Activated naive CD8-positive, alpha-beta T cell treated with anti-CD3 and anti-CD28 coated beads, Interleukin-2, amount 10 ng/mL, durations not matched to agents 7 days and 5 days (primary cell): ENCODE results near the gene CLDN1. TPM values are rescaled to one million over a fixed set of nuclear protein-coding genes. Genes with fewer than 3 reads are reported as not detected.

ENCODE experiments used
- ATAC-seq: fragments of 150-1000 bp; cut with Tn5 transposase; one replicate; pipeline ENCODE4 v1.10.0; 2021; ENCODE audit warnings: low read depth, moderate library complexity
- POLR2A ChIA-PET: fragments of 350-600 bp; sonication (Branson Sonifier 250); formaldehyde crosslinking; loops from one replicate; lab custom pipeline; 2021; ENCODE audit warnings: antibody characterized with exemption; lab: Charles Lee
- DNase-seq: peaks from one replicate; pipeline ENCODE4 v3.0.0; 2021
- H3K27ac Mint-ChIP-seq: one replicate; pipeline ENCODE4 v1.8.0; 2022; ENCODE audit warnings: mild to moderate bottlenecking, mixed read lengths
- H3K27me3 Mint-ChIP-seq: one replicate; pipeline ENCODE4 v1.8.0; 2022; ENCODE audit warnings: mild to moderate bottlenecking, moderate library complexity, mixed read lengths
- H3K36me3 Mint-ChIP-seq: one replicate; pipeline ENCODE4 v1.8.0; 2021; ENCODE audit warnings: mild to moderate bottlenecking, mixed read lengths
- H3K4me1 Mint-ChIP-seq: one replicate; pipeline ENCODE4 v1.8.0; 2021; ENCODE audit warnings: mixed read lengths
- H3K4me3 Mint-ChIP-seq: one replicate; pipeline ENCODE4 v1.8.0; 2022; ENCODE audit warnings: mild to moderate bottlenecking, moderate library complexity, mixed read lengths
- H3K9me3 Mint-ChIP-seq: one replicate; pipeline ENCODE4 v1.8.0; 2021; ENCODE audit warnings: mixed read lengths
- total RNA-seq, 2 experiments: library from RNA; stranded (reverse); gene quantifications; one replicate each; pipeline ENCODE4 v1.2.3, GENCODE V29; 2021

CLDN1 gene
- total RNA-seq, 2 experiments from 2014 or later: not detected

DNA sequence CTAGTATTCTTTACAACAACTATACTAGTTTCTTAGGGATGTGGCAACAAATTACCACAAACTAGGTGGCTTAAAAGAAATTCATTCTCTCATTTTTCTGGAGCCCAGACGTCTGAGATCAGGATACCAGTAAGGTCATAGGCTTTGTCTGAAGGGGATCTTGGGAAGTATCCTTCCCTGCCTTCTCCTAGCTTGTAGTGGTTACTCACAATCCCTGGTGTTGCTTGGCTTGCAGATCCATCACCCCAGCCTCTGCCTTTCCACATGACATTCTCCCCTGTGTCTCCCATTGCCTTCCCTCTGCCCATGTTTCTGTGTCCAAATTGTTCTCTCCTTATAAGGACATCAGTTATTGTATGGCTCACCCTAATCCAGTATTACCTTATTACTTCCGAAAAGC, 24.3 kb upstream of the CLDN1 start:
- peaks cover 1% of the 10 kb centered on the region for H3K4me1 Mint-ChIP-seq
- no peak for ATAC-seq

DNA sequence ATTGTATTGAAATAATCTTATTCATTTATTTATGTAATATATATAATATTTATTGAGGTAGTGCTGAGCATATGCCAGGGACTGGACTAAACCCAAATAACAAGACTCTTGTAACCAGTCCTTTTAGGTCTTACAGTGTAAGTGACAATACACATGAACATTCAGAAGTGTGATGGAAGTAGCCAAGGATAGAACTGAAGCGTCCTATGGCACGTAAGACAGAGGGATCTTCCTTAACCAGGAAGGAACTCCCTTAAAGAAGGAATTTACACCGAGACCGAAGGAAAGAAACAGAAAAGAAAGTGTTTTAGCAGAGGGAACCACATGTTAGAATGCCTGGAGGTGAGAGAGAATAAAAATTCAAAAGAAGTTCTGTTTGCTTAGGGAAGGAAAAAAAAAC, 23.6 kb upstream of the CLDN1 start:
- ATAC-seq (no peak), DNase-seq (no peak)
- POLR2A ChIA-PET: no interaction called here
- Mint-ChIP-seq H3K27ac (no peak overlapping the region), H3K9me3 (peaks cover 2% of the 10 kb centered on the region), H3K4me3 (no peak overlapping the region), H3K4me1 (peaks cover 1% of the 10 kb centered on the region), H3K36me3 (no peaks in the 10 kb centered on the region), H3K27me3 (peaks cover 6% of the 10 kb centered on the region)

More for the DNA sequence above, 24.3 kb upstream of the CLDN1 start:
- DNase-seq: no peak
- H3K4me3 Mint-ChIP-seq: no peak overlapping the region
- H3K27ac Mint-ChIP-seq: no peak overlapping the region
- POLR2A ChIA-PET: no interaction called here
- H3K27me3 Mint-ChIP-seq: peaks cover 6% of the 10 kb centered on the region
- no peaks in the 10 kb centered on the region for H3K36me3 Mint-ChIP-seq
- H3K9me3 Mint-ChIP-seq: peaks cover 2% of the 10 kb centered on the region

DNA sequence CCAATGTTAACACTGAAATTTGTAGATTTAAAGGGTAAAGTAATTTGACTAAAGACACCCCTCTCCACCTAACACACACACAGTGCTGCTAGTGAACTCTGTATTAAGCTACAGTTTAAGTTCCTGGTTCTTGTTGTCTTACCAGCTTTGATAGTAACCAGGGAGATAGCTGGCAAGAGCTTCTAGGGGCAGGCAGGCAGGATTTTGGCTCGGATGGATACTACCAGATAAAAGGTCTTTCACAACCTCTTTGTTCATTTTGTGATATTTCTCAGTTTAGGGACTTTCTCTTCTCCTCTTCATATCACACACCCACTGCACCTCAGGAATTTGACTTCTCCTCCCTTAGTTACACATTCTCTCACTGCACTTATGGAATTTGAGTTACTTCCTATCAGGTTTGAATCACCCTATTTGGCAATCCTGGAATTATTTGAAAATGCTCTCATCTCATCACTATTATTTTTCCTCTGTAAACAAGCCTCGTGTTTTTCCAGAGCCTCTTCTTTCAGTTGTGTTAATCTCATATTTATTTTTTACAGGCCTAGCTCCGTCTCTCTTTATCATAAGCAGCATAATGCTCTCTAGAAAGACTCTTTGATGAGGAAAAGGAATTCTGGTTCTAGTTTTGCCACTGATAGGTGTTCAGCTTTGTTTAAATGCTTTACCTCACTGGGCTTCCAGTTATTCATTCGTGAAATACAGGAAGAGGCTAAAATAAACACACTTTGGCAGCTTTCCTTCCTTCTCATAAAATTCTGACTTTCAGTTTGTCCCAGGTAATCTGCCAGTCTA, 23.0 kb upstream of the CLDN1 start:
- ATAC-seq: no peak
- POLR2A ChIA-PET: no interaction called here
- no peaks in the 10 kb centered on the region for H3K36me3 Mint-ChIP-seq
- peaks cover 2% of the 10 kb centered on the region for H3K9me3 Mint-ChIP-seq
- DNase-seq: no peak
- peaks cover 6% of the 10 kb centered on the region for H3K27me3 Mint-ChIP-seq
- peaks cover 1% of the 10 kb centered on the region for H3K4me1 Mint-ChIP-seq
- H3K27ac Mint-ChIP-seq: no peak overlapping the region
- H3K4me3 Mint-ChIP-seq: no peak overlapping the region

DNA sequence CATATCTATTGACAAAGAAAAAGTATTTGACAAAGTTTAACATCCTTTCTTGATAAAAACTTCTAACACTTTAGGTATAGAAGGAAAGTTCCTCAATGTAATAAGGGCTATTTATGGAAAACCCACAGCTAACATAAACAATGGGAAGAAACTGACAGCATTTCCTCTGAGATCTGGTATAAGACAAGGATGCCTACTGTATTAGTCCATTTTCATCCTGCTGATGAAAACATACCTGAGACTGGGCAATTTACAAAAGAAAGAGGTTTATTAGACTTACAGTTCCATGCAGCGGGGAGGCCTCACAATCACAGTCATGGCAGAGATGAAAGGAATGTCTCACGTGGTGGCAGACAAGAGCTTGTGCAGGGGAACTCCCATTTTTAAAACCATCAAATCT, 17.8 kb upstream of the CLDN1 start:
- Mint-ChIP-seq H3K36me3 (no peaks in the 10 kb centered on the region), H3K27ac (no peak overlapping the region), H3K4me3 (no peak overlapping the region), H3K27me3 (peaks cover 2% of the 10 kb centered on the region), H3K4me1 (peaks cover 5% of the 10 kb centered on the region), H3K9me3 (peaks cover 2% of the 10 kb centered on the region)
- no peak for DNase-seq
- no peak for ATAC-seq
- POLR2A ChIA-PET: no interaction called here

DNA sequence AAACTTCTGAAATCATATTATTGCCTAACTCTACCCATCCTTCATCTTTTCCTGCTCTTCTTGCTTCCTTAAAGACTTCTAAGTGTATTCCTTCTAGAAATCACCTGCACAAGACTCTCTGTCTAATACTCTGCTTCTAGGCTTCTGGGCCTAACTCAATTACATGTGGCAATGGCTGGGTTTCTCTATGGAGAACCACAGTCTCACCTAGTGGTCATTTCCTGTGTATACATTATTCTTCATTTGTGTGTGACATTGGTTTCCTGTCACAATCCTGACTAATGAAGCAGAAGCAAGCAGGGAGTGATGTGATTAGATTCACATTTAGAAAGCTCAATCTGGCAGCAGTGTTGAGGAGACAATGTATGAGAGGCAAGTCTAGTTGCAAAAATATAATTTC, 16.9 kb upstream of the CLDN1 start:
- H3K9me3 Mint-ChIP-seq: peaks cover 2% of the 10 kb centered on the region
- DNase-seq (no peak), ATAC-seq (no peak)
- H3K4me3 Mint-ChIP-seq: no peak overlapping the region
- no peaks in the 10 kb centered on the region for H3K36me3 Mint-ChIP-seq
- peaks cover 5% of the 10 kb centered on the region for H3K4me1 Mint-ChIP-seq
- H3K27ac Mint-ChIP-seq: no peak overlapping the region
- POLR2A ChIA-PET: no interaction called here
- peaks cover 2% of the 10 kb centered on the region for H3K27me3 Mint-ChIP-seq

DNA sequence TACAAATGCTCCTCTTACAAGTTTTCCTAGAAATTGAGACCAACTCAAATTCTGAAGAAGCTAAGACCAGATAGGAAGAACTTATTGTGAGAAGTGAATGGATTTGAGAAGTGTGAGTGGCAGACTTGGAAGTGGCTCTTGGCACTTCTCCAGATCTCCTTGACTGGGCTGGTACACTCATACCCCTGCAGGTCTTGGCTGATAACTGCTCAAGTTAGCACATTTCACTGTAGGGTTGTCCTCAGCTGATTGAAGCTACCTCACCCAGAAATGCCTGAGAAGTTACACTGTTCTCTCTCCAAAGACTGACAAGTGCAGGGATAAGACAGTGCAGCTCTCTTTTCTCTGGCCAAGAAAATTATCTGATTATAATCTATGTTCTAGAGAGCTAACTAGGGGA, 16.5 kb upstream of the CLDN1 start:
- H3K36me3 Mint-ChIP-seq: peaks cover 1% of the 10 kb centered on the region
- H3K27ac Mint-ChIP-seq: no peak overlapping the region
- H3K9me3 Mint-ChIP-seq: peaks cover 2% of the 10 kb centered on the region
- DNase-seq: no peak
- H3K27me3 Mint-ChIP-seq: peaks cover 2% of the 10 kb centered on the region
- POLR2A ChIA-PET: no interaction called here
- H3K4me1 Mint-ChIP-seq: peaks cover 5% of the 10 kb centered on the region
- no peak overlapping the region for H3K4me3 Mint-ChIP-seq
- ATAC-seq: no peak

DNA sequence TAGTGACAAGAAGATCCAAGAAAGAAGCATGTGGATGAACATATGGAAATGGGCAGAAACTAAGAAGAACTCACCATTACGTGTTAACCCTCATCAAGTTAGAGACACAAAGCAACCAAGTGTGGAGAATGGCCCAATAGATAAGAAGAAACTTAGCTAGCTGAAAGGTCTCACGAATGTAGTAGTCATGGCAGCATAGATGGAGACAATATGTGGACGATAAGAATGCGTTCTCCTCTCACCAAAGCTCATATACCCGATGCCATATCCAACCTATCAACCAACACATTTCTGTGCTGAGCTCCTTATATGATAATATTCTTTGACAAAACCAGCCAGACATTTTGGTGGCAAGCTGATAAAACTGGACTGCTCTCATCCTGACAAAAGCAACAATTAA, 15.1 kb upstream of the CLDN1 start:
- H3K9me3 Mint-ChIP-seq: peaks cover 2% of the 10 kb centered on the region
- H3K27me3 Mint-ChIP-seq: peaks cover 2% of the 10 kb centered on the region
- peaks cover 5% of the 10 kb centered on the region for H3K4me1 Mint-ChIP-seq
- no peak overlapping the region for H3K4me3 Mint-ChIP-seq
- H3K36me3 Mint-ChIP-seq: peaks cover 1% of the 10 kb centered on the region
- DNase-seq: no peak
- no peak for ATAC-seq
- POLR2A ChIA-PET: no interaction called here
- no peak overlapping the region for H3K27ac Mint-ChIP-seq

DNA sequence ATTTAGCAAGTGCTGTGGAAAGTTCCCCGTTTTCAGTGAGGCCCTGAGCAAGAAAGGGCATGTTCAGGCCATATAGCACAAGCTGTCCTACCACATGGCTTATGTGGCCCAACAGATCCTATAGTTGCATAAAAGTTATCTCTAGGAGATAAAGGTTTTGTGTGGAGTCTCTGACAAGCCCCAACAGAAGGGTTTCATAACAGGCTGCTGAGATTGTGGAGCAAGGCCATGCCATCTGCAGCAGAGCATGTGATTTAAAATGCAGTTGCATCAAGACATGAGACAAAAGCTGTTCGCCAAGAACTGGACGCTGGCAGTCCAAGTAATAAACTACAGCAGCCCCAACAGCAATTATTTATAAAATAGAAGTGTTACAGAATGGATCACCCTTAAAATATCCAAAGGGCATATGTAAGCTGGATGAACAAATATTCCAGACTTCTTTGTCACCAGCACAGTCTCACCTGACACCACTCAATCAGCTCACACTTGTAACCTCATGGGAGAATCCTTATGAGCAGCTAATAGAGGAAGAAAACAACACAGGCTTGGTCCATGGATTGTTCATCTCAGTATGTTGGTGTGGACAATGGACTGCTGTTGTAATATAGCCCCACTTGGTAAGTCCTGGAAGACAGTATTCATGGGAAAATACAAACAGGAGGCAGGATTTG, 14.4 kb upstream of the CLDN1 start:
- peaks cover 1% of the 10 kb centered on the region for H3K36me3 Mint-ChIP-seq

DNA sequence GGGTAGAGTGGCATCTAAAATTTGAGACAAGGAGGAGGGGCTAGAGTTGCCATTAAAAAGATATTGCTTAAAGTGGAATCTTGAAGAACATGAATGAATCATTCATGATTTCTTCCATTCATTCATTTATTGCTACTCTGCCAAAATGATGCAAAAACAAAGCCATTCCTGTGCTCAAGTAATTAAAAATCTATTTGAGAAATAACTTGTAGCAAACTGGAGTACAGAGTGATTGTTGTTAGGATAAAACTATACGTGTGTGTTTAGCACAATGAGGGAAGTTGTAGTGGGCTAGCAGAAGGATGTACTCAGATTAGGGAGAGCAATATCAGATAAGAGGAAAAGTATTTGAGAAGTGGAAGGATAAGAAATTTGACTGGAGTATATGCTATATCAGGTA, 11.7 kb upstream of the CLDN1 start:
- Mint-ChIP-seq H3K36me3 (peaks cover 1% of the 10 kb centered on the region), H3K9me3 (no peaks in the 10 kb centered on the region), H3K4me1 (peaks cover under 1% of the 10 kb centered on the region), H3K4me3 (no peak overlapping the region), H3K27me3 (peaks cover 4% of the 10 kb centered on the region), H3K27ac (no peak overlapping the region)
- POLR2A ChIA-PET: no interaction called here
- DNase-seq (no peak), ATAC-seq (no peak)

More for the DNA sequence above, 14.4 kb upstream of the CLDN1 start:
- Mint-ChIP-seq H3K27me3 (peaks cover 2% of the 10 kb centered on the region), H3K9me3 (no peaks in the 10 kb centered on the region), H3K4me3 (no peak overlapping the region), H3K4me1 (peaks cover 5% of the 10 kb centered on the region), H3K27ac (no peak overlapping the region)
- no peak for ATAC-seq
- POLR2A ChIA-PET: no interaction called here
- no peak for DNase-seq

DNA sequence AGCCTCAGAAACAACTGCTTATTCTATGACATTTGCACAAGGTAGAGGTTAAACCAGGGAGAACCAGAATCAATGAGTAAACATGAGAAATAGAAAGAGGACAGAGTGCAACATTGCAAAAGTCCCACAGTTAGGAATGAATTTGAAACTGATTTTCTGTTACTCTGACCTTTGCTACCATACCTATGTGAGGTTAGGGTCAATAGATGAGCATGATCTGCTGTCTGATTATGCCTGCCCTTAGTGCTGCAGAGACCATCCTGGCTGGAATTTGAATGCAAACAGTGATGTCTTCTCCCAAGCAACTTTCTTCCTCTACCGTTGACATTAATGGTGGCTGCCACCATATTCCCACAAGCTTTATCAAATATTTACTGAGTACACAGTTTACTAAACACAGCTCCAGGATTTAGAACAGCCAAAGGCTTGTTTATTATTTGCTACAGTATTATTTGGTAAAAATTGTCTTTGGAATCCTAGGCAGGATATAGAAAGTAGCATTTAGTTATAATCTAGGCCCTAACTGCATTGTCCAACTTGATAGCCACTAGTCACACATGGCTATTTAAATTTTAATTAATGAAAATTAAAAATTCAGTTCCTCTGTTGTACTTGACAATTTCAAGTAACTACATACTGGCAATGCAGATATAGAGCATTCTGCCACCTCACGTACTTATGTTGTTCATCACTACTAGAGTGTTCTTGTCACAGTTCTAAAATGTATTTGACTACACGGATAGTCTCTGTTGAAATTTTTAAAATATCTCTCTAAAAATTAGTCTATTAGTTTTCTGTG, 8.9 kb upstream of the CLDN1 start:
- Mint-ChIP-seq H3K4me1 (no peaks in the 10 kb centered on the region), H3K27me3 (peaks cover 12% of the 10 kb centered on the region), H3K36me3 (peaks cover 1% of the 10 kb centered on the region), H3K9me3 (no peaks in the 10 kb centered on the region), H3K27ac (no peak overlapping the region), H3K4me3 (no peak overlapping the region)
- POLR2A ChIA-PET: no interaction called here
- DNase-seq (no peak), ATAC-seq (no peak)

DNA sequence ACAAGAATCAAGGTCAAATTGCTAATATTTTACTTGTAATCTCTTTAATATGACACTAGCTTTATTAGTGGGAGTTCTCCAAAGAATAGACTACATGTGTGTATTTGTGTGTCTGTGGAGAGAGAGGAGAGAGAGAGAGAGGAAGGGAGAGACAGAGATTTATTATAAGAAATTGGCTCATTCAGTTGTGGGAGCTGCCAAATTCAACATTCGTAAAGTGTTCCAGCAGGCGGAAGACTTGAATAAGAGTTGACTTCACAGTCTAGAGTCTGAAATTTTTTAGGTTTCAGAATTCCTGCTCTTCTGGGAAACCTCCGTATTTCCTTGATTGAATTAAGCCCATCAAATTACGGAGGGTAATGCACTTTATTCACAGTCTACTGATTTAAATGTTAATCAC, 4.7 kb upstream of the CLDN1 start:
- Mint-ChIP-seq H3K27me3 (peaks cover 32% of the 10 kb centered on the region), H3K27ac (no peak overlapping the region), H3K4me3 (no peak overlapping the region), H3K36me3 (no peaks in the 10 kb centered on the region), H3K4me1 (peaks cover 6% of the 10 kb centered on the region), H3K9me3 (no peaks in the 10 kb centered on the region)
- no peak for DNase-seq
- no peak for ATAC-seq
- POLR2A ChIA-PET: no interaction called here

DNA sequence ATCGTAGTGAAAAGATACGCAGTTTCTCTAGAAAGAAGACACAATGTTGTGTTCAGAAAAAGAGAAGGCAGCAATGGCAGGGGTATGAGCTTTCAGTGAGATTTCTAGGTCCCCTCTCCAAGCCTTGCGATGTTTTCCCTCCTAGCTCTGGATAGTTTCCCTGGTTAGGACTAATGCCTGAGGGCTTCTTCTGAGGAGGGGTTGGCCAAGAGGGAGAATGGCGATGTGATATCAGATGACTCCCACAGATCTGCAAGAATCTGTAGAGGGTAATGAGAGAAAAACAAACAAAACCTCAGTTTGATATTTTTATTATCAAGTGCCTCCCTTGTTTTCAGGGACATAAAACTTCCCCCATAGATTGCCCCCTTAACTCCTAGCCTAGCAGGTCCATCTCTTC, 4.1 kb upstream of the CLDN1 start:
- H3K4me1 Mint-ChIP-seq: peaks cover 6% of the 10 kb centered on the region
- H3K9me3 Mint-ChIP-seq: no peaks in the 10 kb centered on the region
- H3K27me3 Mint-ChIP-seq: peaks cover 37% of the 10 kb centered on the region
- ATAC-seq (no peak), DNase-seq (no peak)
- POLR2A ChIA-PET: no interaction called here
- no peak overlapping the region for H3K4me3 Mint-ChIP-seq
- H3K27ac Mint-ChIP-seq: no peak overlapping the region
- no peaks in the 10 kb centered on the region for H3K36me3 Mint-ChIP-seq

DNA sequence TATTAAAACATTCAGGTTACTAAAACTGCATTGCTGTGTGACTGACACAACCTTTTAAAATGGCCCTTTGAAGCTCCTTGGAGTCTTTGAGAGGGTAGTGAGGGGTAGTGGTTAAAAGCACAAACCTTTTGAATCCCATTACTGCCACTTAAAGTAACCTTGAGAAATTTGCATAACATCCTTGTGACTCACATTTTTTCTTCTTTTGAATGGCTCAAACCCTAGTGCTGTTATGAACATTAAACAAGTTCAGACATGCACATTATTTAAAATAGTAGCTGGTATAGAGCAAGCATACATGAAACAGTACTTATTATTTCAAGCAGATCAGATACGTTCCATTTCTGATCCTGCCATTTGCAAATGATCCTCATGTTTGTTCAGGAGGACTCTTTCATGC, 3.7 kb upstream of the CLDN1 start:
- POLR2A ChIA-PET: no interaction called here
- DNase-seq (no peak), ATAC-seq (no peak)
- Mint-ChIP-seq H3K4me1 (peaks cover 6% of the 10 kb centered on the region), H3K36me3 (no peaks in the 10 kb centered on the region), H3K9me3 (no peaks in the 10 kb centered on the region), H3K27me3 (peaks cover 40% of the 10 kb centered on the region), H3K4me3 (no peak overlapping the region), H3K27ac (no peak overlapping the region)
